GM21529 (cell line): ENCODE measurements around the gene TCL1B.

Experiments
- ATAC-seq: cut with Tn5 transposase; IDR thresholded peaks from one replicate; pipeline ENCODE4 v1.9.1; 2021; ENCODE audit not compliant: unreplicated experiment

Gene TCL1B

GRCh38 chr14:95700221-95700976 lies 14.2 kb downstream of the TCL1B start:
- ATAC-seq, result no peak

- ATAC-seq, result no peak
Measured at GRCh38 chr14:95701846-95702221, 15.6 kb downstream of the TCL1B start.

GRCh38 chr14:95703341-95703740 lies 17.1 kb downstream of the TCL1B start:
- no peak for ATAC-seq

- no peak for ATAC-seq
Measured at GRCh38 chr14:95703805-95704204, 17.6 kb downstream of the TCL1B start.

GRCh38 chr14:95705518-95705917 lies 19.3 kb downstream of the TCL1B start:
- no peak for ATAC-seq

- ATAC-seq, result no peak
Measured at GRCh38 chr14:95707327-95707726, 21.1 kb downstream of the TCL1B start.

- ATAC-seq, result no peak
Measured at GRCh38 chr14:95710106-95710505, 23.9 kb downstream of the TCL1B start.

- peak; percentile 28 for ATAC-seq
Measured at GRCh38 chr14:95711476-95712176, 25.4 kb downstream of the TCL1B start.

GRCh38 chr14:95712398-95712797 lies 26.2 kb downstream of the TCL1B start:
- no peak for ATAC-seq

GRCh38 chr14:95713596-95714371 lies 27.6 kb downstream of the TCL1B start, which contains the start of gene TCL1A:
TSS of gene TCL1A (minus strand) at chr14:95714125. CDS start at chr14:95714066, 59 bp downstream.
- ATAC-seq, result peak; percentile 79

- no peak for ATAC-seq
Measured at GRCh38 chr14:95722525-95723190, 36.4 kb downstream of the TCL1B start.

GRCh38 chr14:95725685-95726336 lies 39.6 kb downstream of the TCL1B start:
- peak; percentile 84 for ATAC-seq

- ATAC-seq, result no peak
Measured at GRCh38 chr14:95727056-95727700, 41.0 kb downstream of the TCL1B start.

GRCh38 chr14:95729402-95730028 lies 43.3 kb downstream of the TCL1B start:
- ATAC-seq, result peak; percentile 55

- ATAC-seq, result no peak
Measured at GRCh38 chr14:95730126-95730525, 43.9 kb downstream of the TCL1B start.

GRCh38 chr14:95733212-95733611 lies 47.0 kb downstream of the TCL1B start:
- no peak for ATAC-seq

GRCh38 chr14:95739356-95739755 lies 53.1 kb downstream of the TCL1B start:
- no peak for ATAC-seq

GRCh38 chr14:95741038-95741490 lies 54.8 kb downstream of the TCL1B start:
- no peak for ATAC-seq

GRCh38 chr14:95741781-95742180 lies 55.6 kb downstream of the TCL1B start:
- ATAC-seq, result no peak
